Breast epithelium (tissue), 4 donors: ENCODE results near the gene EFEMP1. TPM values are rescaled to one million over a fixed set of nuclear protein-coding genes. Genes with fewer than 3 reads are reported as not detected.

Experiments used
- DNase-seq, 2 donors: peaks; one replicate each; pipeline ENCODE4 v3.0.0-alpha.2; 2019; ENCODE audit warnings: low spot score in 2 of 2
- H3K27ac ChIP-seq, 2 donors: fragments of 200-600 bp; sonication (generic) in 1 of 2; one replicate each; pipeline ENCODE4 v1.5.1; 2016 to 2019; ENCODE audit warnings: mild to moderate bottlenecking in 1 of 2
- H3K27me3 ChIP-seq, 2 donors: fragments of 200-600 bp; sonication (generic) in 1 of 2; one replicate each; pipeline versions ENCODE4 v1.5.1 to v1.6.0; 2017 to 2019; ENCODE audit warnings: control low read depth in 1 of 2, mild to moderate bottlenecking in 1 of 2
- H3K36me3 ChIP-seq: fragments of 200-600 bp; one replicate; pipeline ENCODE4 v1.5.1; 2019
- H3K4me1 ChIP-seq, 2 donors: fragments of 200-600 bp; sonication (generic); one replicate each; pipeline ENCODE4 v1.5.1; 2016 to 2019; ENCODE audit warnings: control low read depth in 1 of 2
- H3K4me3 ChIP-seq, 3 donors: fragments of 200-600 bp; sonication (generic); 1 replicate in 2 of 3; 2 replicates in 1 of 3; pipeline ENCODE4 v1.5.1; 2016 to 2019; ENCODE audit warnings: mild to moderate bottlenecking in 3 of 3, moderate library complexity in 2 of 3
- H3K9me3 ChIP-seq, 2 donors: fragments of 200-600 bp; sonication (generic) in 1 of 2; one replicate each; pipeline ENCODE4 v1.5.1; 2016 to 2019; ENCODE audit warnings: control low read depth in 1 of 2
- POLR2A ChIP-seq: fragments of 450-650 bp; IDR thresholded peaks from one replicate; pipeline ENCODE4 v1.6.1; 2016; ENCODE audit warnings: antibody characterized with exemption, mild to moderate bottlenecking, moderate library complexity
- POLR2AphosphoS5 ChIP-seq, 3 donors: sonication (generic); formaldehyde crosslinking; IDR thresholded peaks; one replicate each; pipeline ENCODE4 v1.6.1; 2017; ENCODE audit warnings: antibody characterized with exemption in 3 of 3
- intact Hi-C: fragments of 100-400 bp; cut with DNase I; formaldehyde crosslinking; loops from one replicate; pipeline ENCODE4 v1.15.1; 2023; ENCODE audit warnings: low total_unique reads
- total RNA-seq, 3 donors: library from RNA; depleted of rRNA; stranded (reverse); fragments of >200 nt; gene quantifications; one replicate each; pipeline ENCODE4 v1.1.0, GENCODE V29; 2016
- TF ChIP-seq, protein P1 (sequence below), 3 donors: fragments of 450-650 bp; IDR thresholded peaks; one replicate each; pipeline ENCODE4 v1.5.1; 2016 to 2017; ENCODE audit warnings: antibody characterized with exemption in 3 of 3, mild to moderate bottlenecking in 3 of 3, moderate library complexity in 3 of 3

The EFEMP1 gene
- total RNA-seq, 3 donors from 2014 or later: 186 to 445 (median 273) TPM

GRCh38 chr2:55898386-55899040 lies 25.1 kb downstream of the EFEMP1 start:
- Histone ChIP-seq H3K4me1 (no peaks in the 10 kb centered on the region), H3K4me3 (no peak overlapping the region), H3K27ac (no peak overlapping the region), H3K36me3 (no peaks in the 10 kb centered on the region), H3K9me3 (peaks cover 0 to 4% of the 10 kb centered on the region in 2 donors), H3K27me3 (no peaks in the 10 kb centered on the region)
- intact Hi-C loops: no loop called here
- DNase-seq: no peak
- TF ChIP-seq POLR2A: no peak
- TF ChIP-seq, protein P1, sequence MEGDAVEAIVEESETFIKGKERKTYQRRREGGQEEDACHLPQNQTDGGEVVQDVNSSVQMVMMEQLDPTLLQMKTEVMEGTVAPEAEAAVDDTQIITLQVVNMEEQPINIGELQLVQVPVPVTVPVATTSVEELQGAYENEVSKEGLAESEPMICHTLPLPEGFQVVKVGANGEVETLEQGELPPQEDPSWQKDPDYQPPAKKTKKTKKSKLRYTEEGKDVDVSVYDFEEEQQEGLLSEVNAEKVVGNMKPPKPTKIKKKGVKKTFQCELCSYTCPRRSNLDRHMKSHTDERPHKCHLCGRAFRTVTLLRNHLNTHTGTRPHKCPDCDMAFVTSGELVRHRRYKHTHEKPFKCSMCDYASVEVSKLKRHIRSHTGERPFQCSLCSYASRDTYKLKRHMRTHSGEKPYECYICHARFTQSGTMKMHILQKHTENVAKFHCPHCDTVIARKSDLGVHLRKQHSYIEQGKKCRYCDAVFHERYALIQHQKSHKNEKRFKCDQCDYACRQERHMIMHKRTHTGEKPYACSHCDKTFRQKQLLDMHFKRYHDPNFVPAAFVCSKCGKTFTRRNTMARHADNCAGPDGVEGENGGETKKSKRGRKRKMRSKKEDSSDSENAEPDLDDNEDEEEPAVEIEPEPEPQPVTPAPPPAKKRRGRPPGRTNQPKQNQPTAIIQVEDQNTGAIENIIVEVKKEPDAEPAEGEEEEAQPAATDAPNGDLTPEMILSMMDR (IDR thresholded peaks at IDR 0.05): no peak
- no peak for TF ChIP-seq POLR2AphosphoS5 (IDR thresholded peaks at IDR 0.05)

- no peaks in the 10 kb centered on the region for H3K36me3 ChIP-seq
- intact Hi-C loops: no loop called here
- no peaks in the 10 kb centered on the region for H3K9me3 ChIP-seq
- H3K27me3 ChIP-seq: no peaks in the 10 kb centered on the region
- no peak overlapping the region for H3K4me3 ChIP-seq
- no peaks in the 10 kb centered on the region for H3K4me1 ChIP-seq
- no peak for DNase-seq
- TF ChIP-seq, protein P1 (IDR thresholded peaks at IDR 0.05): no peak
- TF ChIP-seq POLR2A (no peak), POLR2AphosphoS5 (IDR thresholded peaks at IDR 0.05) (no peak)
- H3K27ac ChIP-seq: no peak overlapping the region
These were observed 26.9 kb downstream of the EFEMP1 start for GRCh38 chr2:55896633-55897032.

DNA sequence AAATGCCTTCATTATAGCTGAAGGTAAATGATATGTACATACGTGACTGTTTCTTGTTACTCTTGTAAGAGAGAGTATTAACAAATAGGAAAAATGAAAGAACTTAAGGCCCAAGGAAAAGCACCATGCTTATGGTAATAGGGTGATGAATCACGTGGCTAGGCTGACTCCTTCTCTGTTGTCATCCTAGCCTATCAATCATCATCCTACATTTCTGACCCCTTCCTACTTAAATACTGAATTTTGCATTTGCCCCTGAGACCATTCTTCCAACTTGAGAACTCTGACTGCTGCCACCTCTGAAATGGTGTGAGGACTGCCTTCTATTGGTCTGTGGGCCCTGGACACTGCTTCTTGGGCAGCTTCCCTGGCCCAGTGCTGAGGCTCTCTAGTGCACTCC lies 28.9 kb downstream of the EFEMP1 start:
- Histone ChIP-seq H3K27ac (no peak overlapping the region), H3K27me3 (no peaks in the 10 kb centered on the region), H3K4me3 (no peak overlapping the region), H3K4me1 (no peaks in the 10 kb centered on the region), H3K9me3 (no peaks in the 10 kb centered on the region), H3K36me3 (no peaks in the 10 kb centered on the region)
- TF ChIP-seq, protein P1 (IDR thresholded peaks at IDR 0.05): no peak
- TF ChIP-seq POLR2AphosphoS5 (IDR thresholded peaks at IDR 0.05) (no peak), POLR2A (no peak)
- DNase-seq: no peak
- intact Hi-C loops: no loop called here

- no peak for DNase-seq
- H3K9me3 ChIP-seq: no peaks in the 10 kb centered on the region
- H3K27ac ChIP-seq: peak overlapping the region; percentile 22 to 34
- intact Hi-C loops: no loop called here
- no peak overlapping the region for H3K4me3 ChIP-seq
- H3K4me1 ChIP-seq: no peaks in the 10 kb centered on the region
- TF ChIP-seq, protein P1 (IDR thresholded peaks at IDR 0.05): no peak
- TF ChIP-seq POLR2AphosphoS5 (IDR thresholded peaks at IDR 0.05) (no peak), POLR2A (no peak)
- no peaks in the 10 kb centered on the region for H3K27me3 ChIP-seq
- H3K36me3 ChIP-seq: no peaks in the 10 kb centered on the region
These were observed 31.9 kb downstream of the EFEMP1 start for GRCh38 chr2:55891671-55892094.

DNA sequence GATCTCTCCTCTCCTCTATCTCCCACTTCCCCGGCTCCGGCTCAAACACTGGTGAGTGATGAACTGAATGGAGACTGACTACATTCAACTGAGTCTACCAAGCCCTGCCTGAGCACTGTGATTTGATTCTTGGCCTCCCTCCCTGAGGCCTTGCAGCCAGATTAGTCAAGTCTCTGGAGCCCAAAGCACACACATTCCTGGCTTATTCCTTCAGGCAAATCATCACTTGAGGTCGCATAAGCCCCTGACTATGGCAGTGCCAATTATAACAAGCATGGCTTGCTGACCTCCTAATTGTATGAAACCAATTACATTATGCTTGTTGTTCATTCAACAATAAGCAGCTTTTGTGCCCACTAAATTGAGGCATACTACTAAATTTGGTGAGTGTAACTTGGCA lies 34.6 kb downstream of the EFEMP1 start:
- Histone ChIP-seq H3K27ac (peak overlapping the region; percentile 35 to 80), H3K27me3 (no peaks in the 10 kb centered on the region), H3K36me3 (no peaks in the 10 kb centered on the region), H3K4me1 (no peaks in the 10 kb centered on the region), H3K4me3 (no peak overlapping the region), H3K9me3 (no peaks in the 10 kb centered on the region)
- no peak for DNase-seq
- TF ChIP-seq, protein P1 (IDR thresholded peaks at IDR 0.05): no peak
- TF ChIP-seq POLR2A (no peak), POLR2AphosphoS5 (IDR thresholded peaks at IDR 0.05) (no peak)
- intact Hi-C loops: no loop called here
